ENCODE data around the gene TBC1D16. TPM values are rescaled to one million over a fixed set of nuclear protein-coding genes. Genes with fewer than 3 reads are reported as not detected.
A peak's percentile ranks its signal among the peaks of the same experiment; 100 is the strongest.

Gene TBC1D16
- total and polyA plus RNA-seq, 10 of the 15 experiments (the other 5 are each of a cell fraction or from before 2014, with no cell fraction given) = 0.01 to 0.13 (median 0.06) TPM; not detected in 3

DNA sequence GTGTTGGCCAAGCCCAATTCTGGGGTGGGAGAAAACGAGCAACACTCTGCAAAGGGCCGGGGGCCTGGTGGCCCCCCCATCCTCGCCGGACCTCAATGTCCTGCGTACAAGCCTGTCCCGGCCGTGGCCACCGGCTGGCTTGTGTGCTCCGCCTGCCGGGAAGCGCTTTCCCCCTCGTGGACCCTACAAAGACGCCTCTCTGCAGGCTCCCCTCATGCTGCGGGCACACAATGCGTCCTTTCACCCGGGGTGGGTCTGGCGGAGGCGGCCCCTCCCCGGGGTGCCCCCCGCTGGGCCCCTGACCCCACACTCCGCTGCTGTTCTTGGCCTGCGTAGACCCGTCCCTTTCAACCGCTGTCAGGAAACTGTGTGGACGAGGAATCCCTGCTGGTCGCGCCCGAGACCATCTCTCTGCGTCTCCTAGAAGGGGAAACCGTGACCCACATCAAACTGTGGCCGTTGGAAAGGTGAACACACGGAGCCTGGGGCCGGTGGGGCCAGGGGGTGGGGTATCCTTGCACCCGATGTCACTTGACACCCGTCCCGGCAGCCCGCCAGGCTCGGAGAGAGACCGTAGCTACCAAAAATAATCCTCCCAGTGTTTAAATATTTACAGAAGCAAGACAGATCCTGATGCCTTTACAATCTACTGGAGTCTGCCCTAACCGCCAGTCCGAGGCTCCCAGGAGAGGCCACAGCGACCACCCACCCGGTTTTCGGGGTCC lies 43.6 kb downstream of the TBC1D16 start:
- in situ Hi-C loops (cut with MboI) (no loop called here), intact Hi-C loops (cut with micrococcal nuclease; ENCODE audit: unreplicated experiment) (no loop called here)
- Histone ChIP-seq H3K27ac (ENCODE audit: control insufficient read depth, insufficient read depth) (no peak overlapping the region), H3K27me3 (replicated peaks in 1 of 2; ENCODE audit: control insufficient read depth in 2 of 2, insufficient read depth in 2 of 2, low read length in 1 of 2) (peaks cover 1 to 3% of the 10 kb centered on the region in 2 experiments; a peak in 2 of 4 replicates), H2AFZ (ENCODE audit: control insufficient read depth, low read depth, low read length) (no peak overlapping the region), H4K20me1 (ENCODE audit: control insufficient read depth, insufficient read depth) (no peaks in the 10 kb centered on the region), H3K36me3 (ENCODE audit: control insufficient read depth in 2 of 2, insufficient read depth in 2 of 2, low read length in 1 of 2) (no peaks in the 10 kb centered on the region), H3K9ac (ENCODE audit: control insufficient read depth, insufficient read depth, low read length) (no peak overlapping the region), H3K4me2 (ENCODE audit: control insufficient read depth, insufficient read depth) (peak overlapping the region; percentile 38; the same call in 1 of the 2 replicates), H3K79me2 (ENCODE audit: control insufficient read depth, insufficient read depth, low read length) (no peaks in the 10 kb centered on the region), H3K4me3 (no peak overlapping the region), H3K4me1 (ENCODE audit: control insufficient read depth, insufficient read depth, low read length) (no peaks in the 10 kb centered on the region), H3K9me3 (replicated peaks; ENCODE audit: control insufficient read depth, insufficient read depth, low read length) (no peaks in the 10 kb centered on the region)
- WGBS (ENCODE audit: insufficient coverage, insufficient replicate concordance, low lambda C conversion rate, missing lambda C conversion rate) = 33% methylated on average over 39 of the region's 44 CpGs
- no TSS peak for BruUV-seq (replicated peaks)
- TF ChIP-seq, protein P1, sequence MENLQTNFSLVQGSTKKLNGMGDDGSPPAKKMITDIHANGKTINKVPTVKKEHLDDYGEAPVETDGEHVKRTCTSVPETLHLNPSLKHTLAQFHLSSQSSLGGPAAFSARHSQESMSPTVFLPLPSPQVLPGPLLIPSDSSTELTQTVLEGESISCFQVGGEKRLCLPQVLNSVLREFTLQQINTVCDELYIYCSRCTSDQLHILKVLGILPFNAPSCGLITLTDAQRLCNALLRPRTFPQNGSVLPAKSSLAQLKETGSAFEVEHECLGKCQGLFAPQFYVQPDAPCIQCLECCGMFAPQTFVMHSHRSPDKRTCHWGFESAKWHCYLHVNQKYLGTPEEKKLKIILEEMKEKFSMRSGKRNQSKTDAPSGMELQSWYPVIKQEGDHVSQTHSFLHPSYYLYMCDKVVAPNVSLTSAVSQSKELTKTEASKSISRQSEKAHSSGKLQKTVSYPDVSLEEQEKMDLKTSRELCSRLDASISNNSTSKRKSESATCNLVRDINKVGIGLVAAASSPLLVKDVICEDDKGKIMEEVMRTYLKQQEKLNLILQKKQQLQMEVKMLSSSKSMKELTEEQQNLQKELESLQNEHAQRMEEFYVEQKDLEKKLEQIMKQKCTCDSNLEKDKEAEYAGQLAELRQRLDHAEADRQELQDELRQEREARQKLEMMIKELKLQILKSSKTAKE (IDR thresholded peaks at IDR 0.05; ENCODE audit: low read depth, poor library complexity, severe bottlenecking) = no peak
- 0 out of 2 replicates have a peak, but pooled peaks have one; percentile 59 for TF ChIP-seq ZSCAN29 (IDR thresholded peaks at IDR 0.05)
- DNase-seq (ENCODE audit: low read depth, low spot score) (no peak), ATAC-seq (peak; percentile 48), FAIRE-seq (no peak)
- CTCF ChIA-PET = no interaction called here
- SMC1A ChIA-PET (ENCODE audit: uncharacterized antibody, unreplicated experiment) = no interaction called here
- RAD21 ChIA-PET (ENCODE audit: unreplicated experiment) = interaction anchor here (0.6 kb wide), 1 partner anchor 8 kb away, joined by 3 read pairs; no protein-coding TSS in a partner anchor
- POLR2A ChIA-PET = no interaction called here

Measured in GM12878 (cell line).